PC-3 (cell line): ENCODE results near the gene ADGRD1.

Experiments
- CTCF ChIP-seq: fragments of 300-600 bp; sonication (generic); conservative IDR thresholded peaks from 2 replicates; pipeline ENCODE4 v1.5.1; 2017; ENCODE audit warnings: antibody characterized with exemption, low read depth, mild to moderate bottlenecking, low read length
- EZH2 ChIP-seq: fragments of 300-600 bp; sonication (generic); IDR thresholded peaks from one replicate; pipeline ENCODE4 v1.6.1; 2017; ENCODE audit warnings: antibody characterized with exemption, mild to moderate bottlenecking, low read length; ENCODE audit not compliant: unreplicated experiment

GRCh38 chr12:131164096-131164872, 210.6 kb downstream of the ADGRD1 start:
- no peak for TF ChIP-seq EZH2
- no peak for TF ChIP-seq CTCF
